GM12801 (cell line): ENCODE measurements around the gene TRIML1.

ENCODE experiments used
- TF ChIP-seq, protein P1 (sequence below): IDR thresholded peaks from one replicate; pipeline ENCODE4 v1.5.1; 2011; ENCODE audit warnings: control low read depth; ENCODE audit not compliant: insufficient read length; ENCODE audit errors: extremely low read depth

The TRIML1 gene

DNA sequence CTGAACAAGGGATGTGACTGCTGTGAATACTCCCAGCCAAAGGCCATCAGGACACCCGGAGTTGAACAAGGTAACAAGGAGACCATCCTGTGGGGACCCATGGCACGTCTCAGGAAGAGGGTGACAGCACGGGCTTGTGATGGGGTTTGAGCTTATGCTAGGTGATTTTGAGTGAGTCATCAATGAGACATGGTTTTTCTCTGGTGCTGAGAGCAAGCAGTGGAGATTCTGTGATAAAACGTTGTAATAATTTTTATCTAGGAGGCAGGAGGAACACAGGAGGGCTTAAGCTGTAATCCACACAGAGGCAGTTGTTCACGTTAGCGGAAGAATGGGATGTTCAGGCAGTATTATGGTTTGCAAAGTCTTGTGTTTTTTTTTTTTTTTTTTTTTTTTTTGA is 36.0 kb downstream of the TRIML1 start:
- TF ChIP-seq, protein P1, sequence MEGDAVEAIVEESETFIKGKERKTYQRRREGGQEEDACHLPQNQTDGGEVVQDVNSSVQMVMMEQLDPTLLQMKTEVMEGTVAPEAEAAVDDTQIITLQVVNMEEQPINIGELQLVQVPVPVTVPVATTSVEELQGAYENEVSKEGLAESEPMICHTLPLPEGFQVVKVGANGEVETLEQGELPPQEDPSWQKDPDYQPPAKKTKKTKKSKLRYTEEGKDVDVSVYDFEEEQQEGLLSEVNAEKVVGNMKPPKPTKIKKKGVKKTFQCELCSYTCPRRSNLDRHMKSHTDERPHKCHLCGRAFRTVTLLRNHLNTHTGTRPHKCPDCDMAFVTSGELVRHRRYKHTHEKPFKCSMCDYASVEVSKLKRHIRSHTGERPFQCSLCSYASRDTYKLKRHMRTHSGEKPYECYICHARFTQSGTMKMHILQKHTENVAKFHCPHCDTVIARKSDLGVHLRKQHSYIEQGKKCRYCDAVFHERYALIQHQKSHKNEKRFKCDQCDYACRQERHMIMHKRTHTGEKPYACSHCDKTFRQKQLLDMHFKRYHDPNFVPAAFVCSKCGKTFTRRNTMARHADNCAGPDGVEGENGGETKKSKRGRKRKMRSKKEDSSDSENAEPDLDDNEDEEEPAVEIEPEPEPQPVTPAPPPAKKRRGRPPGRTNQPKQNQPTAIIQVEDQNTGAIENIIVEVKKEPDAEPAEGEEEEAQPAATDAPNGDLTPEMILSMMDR, result no peak

DNA sequence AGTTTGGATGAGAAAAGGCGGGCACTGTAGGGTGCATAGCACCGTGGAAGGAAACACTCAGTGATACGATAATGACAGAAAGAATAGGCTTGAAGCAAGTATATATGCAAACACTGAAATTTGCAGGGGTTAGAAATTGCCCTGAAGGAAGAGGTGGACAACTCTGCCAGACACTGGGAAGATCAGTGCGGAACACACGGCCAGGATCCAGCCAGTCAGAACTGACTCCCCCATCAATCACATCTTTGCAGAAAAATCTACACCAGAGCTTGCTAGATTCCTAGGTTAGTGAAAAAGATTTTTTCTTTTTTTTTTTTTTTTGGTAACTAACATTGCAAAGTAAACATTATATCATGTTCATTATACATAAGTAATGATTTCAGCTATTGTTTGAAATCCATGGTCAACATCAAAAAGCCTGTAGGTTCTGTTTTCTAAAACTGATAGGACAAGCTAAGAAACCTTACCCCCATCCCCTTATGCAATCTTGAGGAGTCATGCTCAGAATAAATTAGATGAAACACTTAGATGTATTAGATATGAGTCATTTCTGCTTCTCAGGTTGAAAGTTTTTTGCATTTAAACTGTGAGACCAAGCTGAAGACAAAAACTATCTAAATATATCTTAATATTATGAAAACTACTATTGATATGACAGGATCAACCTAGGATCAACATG is 38.9 kb downstream of the TRIML1 start:
- TF ChIP-seq, protein P1, result no peak

DNA sequence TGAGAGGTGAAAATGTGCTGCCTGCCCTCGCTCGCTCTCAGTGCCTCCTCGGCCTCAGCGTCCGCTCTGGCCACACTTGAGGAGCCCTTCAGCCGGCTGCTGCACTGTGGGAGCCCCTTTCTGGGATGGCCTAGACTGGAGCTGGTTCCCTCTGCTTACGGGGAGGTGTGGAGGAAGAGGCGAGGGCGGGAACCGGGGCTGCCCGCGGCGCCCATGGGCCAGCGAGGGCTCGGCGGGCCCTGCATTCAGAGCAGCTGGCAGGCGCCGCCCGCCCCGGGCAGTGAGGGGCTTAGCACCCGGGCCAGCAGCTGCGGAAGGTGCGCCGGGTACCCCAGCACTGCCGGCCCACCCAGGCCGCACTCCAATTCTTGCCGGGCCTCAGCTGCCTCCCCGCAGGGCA is 39.6 kb downstream of the TRIML1 start:
- TF ChIP-seq, protein P1, result no peak

DNA sequence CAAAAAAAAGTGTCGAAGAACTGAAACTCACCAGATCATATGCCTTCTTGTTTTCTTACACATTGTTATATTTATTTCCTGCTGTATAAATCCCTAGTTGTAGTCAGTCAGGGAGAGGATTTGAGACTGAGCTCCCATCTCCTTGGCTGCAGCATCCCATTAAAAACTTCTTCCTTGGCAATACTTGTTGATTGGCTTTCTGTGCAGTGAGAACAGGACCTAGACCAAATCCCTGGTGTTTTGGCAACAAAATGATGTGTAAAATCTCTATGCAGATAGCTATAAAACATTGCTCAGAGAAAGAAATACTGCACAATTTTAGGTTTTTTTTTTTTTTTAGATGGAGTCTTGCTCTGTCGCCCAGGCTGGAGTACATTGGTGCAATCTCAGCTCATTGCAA is 47.9 kb downstream of the TRIML1 start:
- TF ChIP-seq, protein P1, result no peak

DNA sequence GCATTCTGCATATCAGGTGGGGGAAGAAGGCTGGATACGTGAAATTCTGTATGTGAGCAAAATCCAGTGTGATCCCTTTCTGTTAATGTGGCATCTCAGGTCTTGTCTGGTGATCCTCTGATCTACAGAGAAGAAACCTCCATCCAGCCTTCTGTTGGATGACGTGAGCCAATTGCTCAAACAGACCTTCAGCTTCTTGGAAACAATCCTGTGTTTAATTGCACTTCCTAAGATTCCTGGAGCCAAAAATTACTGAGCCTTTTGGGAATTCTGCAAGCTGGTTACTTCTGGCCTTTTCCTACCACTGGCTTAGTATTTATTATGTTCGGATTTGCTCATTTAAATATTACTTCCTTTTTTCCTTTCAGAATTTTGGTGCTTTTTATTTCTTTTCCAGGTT is 51.2 kb downstream of the TRIML1 start:
- TF ChIP-seq, protein P1, result no peak

DNA sequence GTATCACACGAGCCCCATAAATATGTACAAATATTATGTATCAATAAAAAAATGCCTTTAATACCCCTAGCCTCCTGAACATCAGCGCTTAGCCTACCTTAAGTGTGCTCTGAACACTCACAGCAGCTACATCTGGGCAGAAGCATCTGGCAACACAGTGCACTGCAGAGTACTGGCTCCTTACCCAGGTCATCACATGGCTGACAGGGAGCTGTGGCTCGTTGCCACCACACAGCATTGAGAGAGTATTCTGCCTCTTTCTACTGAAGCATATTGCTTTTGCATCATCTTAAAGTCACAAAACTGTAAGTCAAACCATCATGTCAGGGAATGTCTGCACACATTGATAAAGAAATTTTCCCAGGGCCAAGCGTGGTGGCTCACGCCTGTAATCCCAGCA is 55.2 kb downstream of the TRIML1 start:
- TF ChIP-seq, protein P1, result no peak

DNA sequence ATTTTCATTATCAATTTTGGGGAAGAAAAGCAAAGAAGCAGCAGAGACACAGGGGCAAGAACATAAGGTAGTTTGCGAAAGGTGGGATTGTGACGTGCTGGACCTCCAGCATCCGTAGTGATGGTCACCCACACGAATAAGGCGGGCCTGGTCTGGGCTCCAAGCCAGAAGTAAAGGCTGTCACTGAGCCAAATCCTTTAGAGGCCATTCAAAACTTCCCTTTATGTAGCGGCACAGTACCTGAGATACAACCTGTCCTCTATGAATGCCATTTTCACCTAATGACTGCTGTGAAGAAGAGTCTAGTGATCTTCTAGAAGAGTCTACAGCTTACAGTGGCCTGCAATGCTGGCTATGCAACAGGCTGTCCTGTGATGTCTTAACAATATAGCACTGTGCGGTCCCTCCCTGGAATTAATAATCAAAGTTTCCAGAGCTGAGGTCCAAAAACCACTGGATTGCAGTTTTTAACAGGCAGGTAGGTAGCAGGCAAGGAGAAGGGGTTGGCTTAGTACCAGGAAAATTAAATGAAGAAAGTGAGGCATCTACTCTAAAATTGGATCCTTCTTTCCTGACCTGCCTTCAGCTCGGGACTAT is 56.2 kb downstream of the TRIML1 start:
- TF ChIP-seq, protein P1, result no peak
